Fibroblast of skin of right quadriceps (primary cell): ENCODE data around the gene DCAF7.

Experiments used
- DNase-seq: peaks from one replicate; pipeline ENCODE4 v3.0.0-alpha.2; 2013

The DCAF7 gene

GRCh38 chr17:63634163-63634562 lies 83.9 kb downstream of the DCAF7 start:
- no peak for DNase-seq

- DNase-seq, result peak; percentile 29
Measured at GRCh38 chr17:63634816-63635215, 84.5 kb downstream of the DCAF7 start.

DNA sequence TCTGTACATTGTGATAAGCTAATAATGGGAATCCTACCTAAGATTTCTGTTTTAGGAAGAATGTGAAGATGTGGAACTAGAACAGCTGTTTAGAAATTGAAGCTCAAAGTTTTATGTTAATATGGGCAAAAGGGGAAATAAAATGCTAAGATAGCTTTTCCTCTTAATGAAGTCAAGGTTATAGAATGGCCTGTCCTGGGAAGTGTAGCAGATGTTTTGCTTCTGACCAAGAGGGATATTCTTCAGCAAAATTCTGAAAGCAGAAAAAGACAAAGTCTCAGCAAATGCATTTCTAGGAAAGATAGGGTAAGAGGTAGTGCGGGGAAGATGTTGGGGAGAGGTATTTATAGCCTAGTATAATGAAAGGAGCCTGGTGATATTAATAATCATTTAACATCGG lies 85.0 kb downstream of the DCAF7 start:
- DNase-seq, result no peak

DNA sequence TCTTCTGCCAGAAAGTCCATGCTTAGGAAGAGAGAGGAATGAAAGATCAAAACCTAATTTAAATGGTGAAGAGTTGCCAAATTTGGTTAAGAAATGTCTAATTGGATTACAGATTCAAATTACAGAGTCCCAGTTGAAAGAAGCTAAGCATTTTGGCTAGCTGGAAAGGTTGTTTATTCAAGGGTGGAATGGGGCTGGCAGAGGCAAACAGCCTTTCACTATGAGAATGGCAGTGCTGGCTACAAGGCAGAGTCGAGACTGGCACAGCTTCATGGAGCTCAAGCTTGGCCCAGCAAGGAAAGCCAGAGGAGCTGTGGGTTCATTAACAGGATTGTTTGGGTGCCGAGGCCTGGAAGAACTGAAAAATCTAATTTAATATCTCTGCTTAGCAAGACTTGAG lies 85.5 kb downstream of the DCAF7 start:
- no peak for DNase-seq

GRCh38 chr17:63639125-63639524 lies 88.8 kb downstream of the DCAF7 start:
- no peak for DNase-seq

- no peak for DNase-seq
Measured at GRCh38 chr17:63640038-63640437, 89.8 kb downstream of the DCAF7 start.

DNA sequence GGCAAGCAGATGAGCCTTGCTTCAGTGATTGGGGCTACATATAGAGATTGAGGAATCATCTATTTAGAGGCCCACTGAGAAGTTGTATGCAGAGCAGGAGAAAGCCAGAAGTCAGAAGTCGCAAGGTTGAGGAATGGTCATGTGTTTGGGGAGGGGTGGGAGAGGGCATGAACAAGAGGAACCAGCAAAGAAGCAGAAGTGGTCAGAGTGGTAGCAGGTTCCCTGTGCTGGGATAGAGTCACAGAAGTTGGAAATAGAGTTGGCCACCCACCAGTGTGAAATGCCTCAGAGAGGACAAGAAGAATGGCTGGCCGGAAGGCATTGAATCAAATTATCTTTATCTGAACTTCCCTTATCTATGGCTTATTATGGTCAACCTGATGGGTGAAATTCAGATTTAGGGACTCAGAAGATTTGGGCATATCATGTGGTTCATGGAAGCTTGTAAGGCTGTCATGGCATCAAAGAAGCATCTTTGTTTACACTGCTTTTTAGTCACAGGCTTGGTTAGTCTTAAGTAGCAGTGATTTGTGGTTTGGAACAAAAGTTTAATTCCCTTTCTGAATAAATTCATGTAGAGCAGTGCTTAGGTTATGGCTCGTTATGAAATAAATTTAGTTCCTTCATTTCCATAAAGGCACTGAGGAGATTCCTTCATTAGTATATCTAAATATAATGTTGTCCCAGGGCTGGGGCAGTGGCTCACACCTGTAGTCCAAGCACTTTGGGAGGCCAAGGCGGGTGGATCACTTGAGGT lies 91.6 kb downstream of the DCAF7 start:
- DNase-seq, result no peak
